ENCODE data around the gene MYO9A.

DNA sequence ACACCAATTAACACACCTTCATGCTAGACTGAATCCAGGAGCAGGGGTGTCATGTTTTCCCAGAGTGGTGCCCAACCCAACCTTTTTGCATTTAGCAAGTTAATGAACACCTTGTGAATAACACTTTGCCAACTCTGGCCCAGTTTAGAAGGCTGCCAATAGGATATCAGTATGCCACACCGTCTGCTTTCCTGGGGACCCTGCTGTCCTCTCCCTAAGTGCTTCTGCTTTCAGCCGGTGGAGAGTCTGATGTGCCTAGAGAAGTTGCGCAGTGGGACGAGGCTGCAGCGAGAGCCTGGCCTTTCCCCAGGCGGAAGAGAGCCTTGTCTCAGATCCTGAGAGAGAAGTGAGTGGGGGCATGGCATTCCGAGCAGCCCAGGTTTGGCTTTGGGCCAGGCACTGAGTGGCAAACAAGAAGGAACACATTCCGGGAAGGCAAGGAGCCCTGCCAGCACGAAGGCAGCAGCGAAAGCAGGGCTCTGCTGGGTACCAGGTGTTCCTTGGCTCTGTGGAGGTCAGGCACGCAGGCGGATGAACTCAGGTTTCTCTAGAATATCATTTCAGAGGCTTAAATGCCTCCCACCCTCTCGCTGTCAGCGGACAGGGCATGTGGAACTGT, 37.2 kb upstream of the MYO9A start:
- TF ChIP-seq, protein P1, sequence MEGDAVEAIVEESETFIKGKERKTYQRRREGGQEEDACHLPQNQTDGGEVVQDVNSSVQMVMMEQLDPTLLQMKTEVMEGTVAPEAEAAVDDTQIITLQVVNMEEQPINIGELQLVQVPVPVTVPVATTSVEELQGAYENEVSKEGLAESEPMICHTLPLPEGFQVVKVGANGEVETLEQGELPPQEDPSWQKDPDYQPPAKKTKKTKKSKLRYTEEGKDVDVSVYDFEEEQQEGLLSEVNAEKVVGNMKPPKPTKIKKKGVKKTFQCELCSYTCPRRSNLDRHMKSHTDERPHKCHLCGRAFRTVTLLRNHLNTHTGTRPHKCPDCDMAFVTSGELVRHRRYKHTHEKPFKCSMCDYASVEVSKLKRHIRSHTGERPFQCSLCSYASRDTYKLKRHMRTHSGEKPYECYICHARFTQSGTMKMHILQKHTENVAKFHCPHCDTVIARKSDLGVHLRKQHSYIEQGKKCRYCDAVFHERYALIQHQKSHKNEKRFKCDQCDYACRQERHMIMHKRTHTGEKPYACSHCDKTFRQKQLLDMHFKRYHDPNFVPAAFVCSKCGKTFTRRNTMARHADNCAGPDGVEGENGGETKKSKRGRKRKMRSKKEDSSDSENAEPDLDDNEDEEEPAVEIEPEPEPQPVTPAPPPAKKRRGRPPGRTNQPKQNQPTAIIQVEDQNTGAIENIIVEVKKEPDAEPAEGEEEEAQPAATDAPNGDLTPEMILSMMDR (IDR thresholded peaks at IDR 0.05) = no peak
- TF ChIP-seq POLR2A (IDR thresholded peaks at IDR 0.05) = no peak
